Measurements from ENCODE around the gene HS3ST1.

HS3ST1 gene

DNA sequence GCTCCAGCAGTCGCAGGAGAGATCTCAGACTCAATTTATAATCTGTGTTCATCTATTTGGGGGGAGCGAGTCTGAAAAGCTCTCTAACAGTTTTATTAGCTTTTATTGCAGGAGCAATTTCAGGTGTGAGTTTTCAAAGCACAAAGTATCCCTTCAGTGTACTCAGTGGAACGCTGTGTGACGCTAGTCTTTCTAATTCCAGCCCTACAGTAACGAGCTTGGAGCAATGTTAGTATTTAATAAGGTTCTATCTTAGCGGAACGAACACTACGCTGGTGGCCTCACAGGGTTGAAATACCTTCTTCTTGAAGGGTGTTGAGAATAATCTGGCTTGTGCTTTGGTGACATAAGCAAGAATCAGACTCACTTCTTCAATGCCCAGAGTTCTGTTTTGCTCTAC lies 8.4 kb downstream of the HS3ST1 start:
- ATAC-seq, result no peak
- TF ChIP-seq ARNTL (CRISPR knock-in tag; IDR thresholded peaks at IDR 0.05; ENCODE audit: borderline replicate concordance, low read depth) (no peak), ZNF70 (CRISPR knock-in tag; IDR thresholded peaks at IDR 0.05) (no peak), ZNF8 (CRISPR knock-in tag; IDR thresholded peaks at IDR 0.05) (no peak), BACH2 (CRISPR knock-in tag; IDR thresholded peaks at IDR 0.05; ENCODE audit: borderline replicate concordance) (no peak), RARB (CRISPR knock-in tag; IDR thresholded peaks at IDR 0.05) (no peak), TOX (CRISPR knock-in tag; IDR thresholded peaks at IDR 0.05; ENCODE audit: borderline replicate concordance) (no peak), ZNF565 (CRISPR knock-in tag; conservative IDR thresholded peaks at IDR 0.05; ENCODE audit: low read depth) (no peak), ESRRG (CRISPR knock-in tag; IDR thresholded peaks at IDR 0.05) (no peak), GLIS3 (CRISPR knock-in tag; IDR thresholded peaks at IDR 0.05) (no peak)
- TF ChIP-seq, protein P1, sequence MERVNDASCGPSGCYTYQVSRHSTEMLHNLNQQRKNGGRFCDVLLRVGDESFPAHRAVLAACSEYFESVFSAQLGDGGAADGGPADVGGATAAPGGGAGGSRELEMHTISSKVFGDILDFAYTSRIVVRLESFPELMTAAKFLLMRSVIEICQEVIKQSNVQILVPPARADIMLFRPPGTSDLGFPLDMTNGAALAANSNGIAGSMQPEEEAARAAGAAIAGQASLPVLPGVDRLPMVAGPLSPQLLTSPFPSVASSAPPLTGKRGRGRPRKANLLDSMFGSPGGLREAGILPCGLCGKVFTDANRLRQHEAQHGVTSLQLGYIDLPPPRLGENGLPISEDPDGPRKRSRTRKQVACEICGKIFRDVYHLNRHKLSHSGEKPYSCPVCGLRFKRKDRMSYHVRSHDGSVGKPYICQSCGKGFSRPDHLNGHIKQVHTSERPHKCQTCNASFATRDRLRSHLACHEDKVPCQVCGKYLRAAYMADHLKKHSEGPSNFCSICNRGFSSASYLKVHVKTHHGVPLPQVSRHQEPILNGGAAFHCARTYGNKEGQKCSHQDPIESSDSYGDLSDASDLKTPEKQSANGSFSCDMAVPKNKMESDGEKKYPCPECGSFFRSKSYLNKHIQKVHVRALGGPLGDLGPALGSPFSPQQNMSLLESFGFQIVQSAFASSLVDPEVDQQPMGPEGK (CRISPR knock-in tag; IDR thresholded peaks at IDR 0.05; ENCODE audit: borderline replicate concordance), result no peak
- TF ChIP-seq, protein P2, sequence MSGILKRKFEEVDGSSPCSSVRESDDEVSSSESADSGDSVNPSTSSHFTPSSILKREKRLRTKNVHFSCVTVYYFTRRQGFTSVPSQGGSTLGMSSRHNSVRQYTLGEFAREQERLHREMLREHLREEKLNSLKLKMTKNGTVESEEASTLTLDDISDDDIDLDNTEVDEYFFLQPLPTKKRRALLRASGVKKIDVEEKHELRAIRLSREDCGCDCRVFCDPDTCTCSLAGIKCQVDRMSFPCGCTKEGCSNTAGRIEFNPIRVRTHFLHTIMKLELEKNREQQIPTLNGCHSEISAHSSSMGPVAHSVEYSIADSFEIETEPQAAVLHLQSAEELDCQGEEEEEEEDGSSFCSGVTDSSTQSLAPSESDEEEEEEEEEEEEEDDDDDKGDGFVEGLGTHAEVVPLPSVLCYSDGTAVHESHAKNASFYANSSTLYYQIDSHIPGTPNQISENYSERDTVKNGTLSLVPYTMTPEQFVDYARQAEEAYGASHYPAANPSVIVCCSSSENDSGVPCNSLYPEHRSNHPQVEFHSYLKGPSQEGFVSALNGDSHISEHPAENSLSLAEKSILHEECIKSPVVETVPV (CRISPR knock-in tag; IDR thresholded peaks at IDR 0.05), result no peak
- TF ChIP-seq, protein P3, sequence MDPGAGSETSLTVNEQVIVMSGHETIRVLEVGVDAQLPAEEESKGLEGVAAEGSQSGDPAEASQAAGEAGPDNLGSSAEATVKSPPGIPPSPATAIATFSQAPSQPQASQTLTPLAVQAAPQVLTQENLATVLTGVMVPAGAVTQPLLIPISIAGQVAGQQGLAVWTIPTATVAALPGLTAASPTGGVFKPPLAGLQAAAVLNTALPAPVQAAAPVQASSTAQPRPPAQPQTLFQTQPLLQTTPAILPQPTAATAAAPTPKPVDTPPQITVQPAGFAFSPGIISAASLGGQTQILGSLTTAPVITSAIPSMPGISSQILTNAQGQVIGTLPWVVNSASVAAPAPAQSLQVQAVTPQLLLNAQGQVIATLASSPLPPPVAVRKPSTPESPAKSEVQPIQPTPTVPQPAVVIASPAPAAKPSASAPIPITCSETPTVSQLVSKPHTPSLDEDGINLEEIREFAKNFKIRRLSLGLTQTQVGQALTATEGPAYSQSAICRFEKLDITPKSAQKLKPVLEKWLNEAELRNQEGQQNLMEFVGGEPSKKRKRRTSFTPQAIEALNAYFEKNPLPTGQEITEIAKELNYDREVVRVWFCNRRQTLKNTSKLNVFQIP (CRISPR knock-in tag; IDR thresholded peaks at IDR 0.05; ENCODE audit: borderline replicate concordance, low read depth), result no peak

DNA sequence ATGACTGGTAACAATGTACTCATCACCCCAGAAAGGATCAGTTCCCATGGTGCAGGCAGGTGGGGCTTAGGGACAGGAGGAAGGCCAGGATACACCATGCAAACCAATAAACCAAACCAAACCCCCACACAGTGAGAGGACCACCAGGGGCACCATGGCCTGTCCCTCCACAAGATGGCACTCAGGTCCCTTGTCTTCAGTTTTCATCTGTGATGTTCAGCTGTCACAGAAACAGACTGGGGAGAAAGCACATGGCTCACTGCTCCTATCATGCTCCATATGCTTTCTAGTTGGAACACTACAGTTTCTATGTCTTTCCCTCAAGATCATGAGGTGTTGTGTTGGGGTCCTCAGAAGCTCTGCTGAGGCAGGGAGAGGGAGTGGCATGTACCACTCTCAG lies 10.1 kb downstream of the HS3ST1 start:
- ATAC-seq, result no peak
- TF ChIP-seq GLIS3 (CRISPR knock-in tag; IDR thresholded peaks at IDR 0.05) (no peak), ZNF70 (CRISPR knock-in tag; IDR thresholded peaks at IDR 0.05) (no peak), TOX (CRISPR knock-in tag; IDR thresholded peaks at IDR 0.05; ENCODE audit: borderline replicate concordance) (no peak), ZFP3 (CRISPR knock-in tag; IDR thresholded peaks at IDR 0.05) (no peak), CSDC2 (CRISPR knock-in tag; IDR thresholded peaks at IDR 0.05) (no peak), BACH2 (CRISPR knock-in tag; IDR thresholded peaks at IDR 0.05; ENCODE audit: borderline replicate concordance) (no peak), PPARA (CRISPR knock-in tag; IDR thresholded peaks at IDR 0.05; ENCODE audit: borderline replicate concordance) (no peak), ZFP30 (CRISPR knock-in tag; IDR thresholded peaks at IDR 0.05) (no peak)
- TF ChIP-seq, protein P2 (CRISPR knock-in tag; IDR thresholded peaks at IDR 0.05), result no peak
- TF ChIP-seq, protein P3 (CRISPR knock-in tag; IDR thresholded peaks at IDR 0.05; ENCODE audit: borderline replicate concordance, low read depth), result no peak
- TF ChIP-seq, protein P4, sequence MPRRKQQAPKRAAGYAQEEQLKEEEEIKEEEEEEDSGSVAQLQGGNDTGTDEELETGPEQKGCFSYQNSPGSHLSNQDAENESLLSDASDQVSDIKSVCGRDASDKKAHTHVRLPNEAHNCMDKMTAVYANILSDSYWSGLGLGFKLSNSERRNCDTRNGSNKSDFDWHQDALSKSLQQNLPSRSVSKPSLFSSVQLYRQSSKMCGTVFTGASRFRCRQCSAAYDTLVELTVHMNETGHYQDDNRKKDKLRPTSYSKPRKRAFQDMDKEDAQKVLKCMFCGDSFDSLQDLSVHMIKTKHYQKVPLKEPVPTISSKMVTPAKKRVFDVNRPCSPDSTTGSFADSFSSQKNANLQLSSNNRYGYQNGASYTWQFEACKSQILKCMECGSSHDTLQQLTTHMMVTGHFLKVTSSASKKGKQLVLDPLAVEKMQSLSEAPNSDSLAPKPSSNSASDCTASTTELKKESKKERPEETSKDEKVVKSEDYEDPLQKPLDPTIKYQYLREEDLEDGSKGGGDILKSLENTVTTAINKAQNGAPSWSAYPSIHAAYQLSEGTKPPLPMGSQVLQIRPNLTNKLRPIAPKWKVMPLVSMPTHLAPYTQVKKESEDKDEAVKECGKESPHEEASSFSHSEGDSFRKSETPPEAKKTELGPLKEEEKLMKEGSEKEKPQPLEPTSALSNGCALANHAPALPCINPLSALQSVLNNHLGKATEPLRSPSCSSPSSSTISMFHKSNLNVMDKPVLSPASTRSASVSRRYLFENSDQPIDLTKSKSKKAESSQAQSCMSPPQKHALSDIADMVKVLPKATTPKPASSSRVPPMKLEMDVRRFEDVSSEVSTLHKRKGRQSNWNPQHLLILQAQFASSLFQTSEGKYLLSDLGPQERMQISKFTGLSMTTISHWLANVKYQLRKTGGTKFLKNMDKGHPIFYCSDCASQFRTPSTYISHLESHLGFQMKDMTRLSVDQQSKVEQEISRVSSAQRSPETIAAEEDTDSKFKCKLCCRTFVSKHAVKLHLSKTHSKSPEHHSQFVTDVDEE (CRISPR knock-in tag; IDR thresholded peaks at IDR 0.05), result no peak

DNA sequence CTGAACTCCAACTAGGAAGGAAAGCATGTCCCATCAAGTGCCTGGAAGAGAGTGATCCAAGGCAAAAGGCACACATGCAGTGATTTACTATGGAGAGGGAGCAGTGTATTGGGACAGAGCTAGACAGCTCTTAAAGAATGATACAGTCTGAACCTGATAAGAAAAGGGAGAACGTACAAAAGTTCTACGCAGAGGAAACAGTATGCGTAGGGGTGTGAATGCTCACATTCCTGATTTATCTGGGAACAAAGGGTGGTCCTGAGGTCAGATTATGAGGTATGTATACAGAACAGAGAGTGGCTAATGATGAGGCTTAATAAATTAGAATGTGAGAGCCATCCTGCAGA lies 12.0 kb downstream of the HS3ST1 start:
- ATAC-seq, result no peak
- no peak for TF ChIP-seq BACH2 (CRISPR knock-in tag; IDR thresholded peaks at IDR 0.05; ENCODE audit: borderline replicate concordance)
- no peak for TF ChIP-seq ZNF70 (CRISPR knock-in tag; IDR thresholded peaks at IDR 0.05)
- TF ChIP-seq ISL1 (CRISPR knock-in tag; IDR thresholded peaks at IDR 0.05), result no peak
- TF ChIP-seq TOX (CRISPR knock-in tag; IDR thresholded peaks at IDR 0.05; ENCODE audit: borderline replicate concordance), result no peak

Measured in SK-N-SH treated with all-trans-retinoic acid at 6 μM for 48 hours (cell line).